Left hindlimb (tissue), 1 donor: Measurements from ENCODE around the gene CXCL9.

Experiments
- DNase-seq: peaks from one replicate; pipeline ENCODE4 v3.0.0-alpha.2; 2018

Gene CXCL9

DNA sequence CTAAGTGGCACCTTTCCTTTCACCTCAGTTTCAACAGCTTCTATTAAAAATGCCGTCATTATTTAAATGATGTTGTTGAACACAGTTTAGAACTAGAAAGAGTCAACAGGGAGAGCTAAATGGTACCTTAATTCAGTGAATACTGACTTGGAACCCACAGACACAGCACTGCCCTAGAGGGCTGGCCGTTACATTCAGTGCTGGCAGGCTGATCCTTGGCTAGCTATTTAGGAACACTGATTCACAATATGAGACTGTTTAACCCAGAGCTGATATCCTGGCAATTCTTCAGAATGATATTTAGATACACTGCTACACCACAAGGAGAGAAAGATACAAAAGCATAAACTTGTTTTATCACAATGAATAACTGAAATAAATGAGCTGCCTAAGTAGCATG, 53.8 kb downstream of the CXCL9 start:
- no peak for DNase-seq
